GM21825 (cell line): ENCODE results near the gene ADPRS.

Experiments
- ATAC-seq: cut with Tn5 transposase; IDR thresholded peaks from one replicate; pipeline ENCODE4 v1.9.1; 2021; ENCODE audit warnings: mild to moderate bottlenecking, moderate library complexity; ENCODE audit not compliant: unreplicated experiment

The ADPRS gene

GRCh38 chr1:36107394-36107793, 18.7 kb downstream of the ADPRS start:
- ATAC-seq = no peak

DNA sequence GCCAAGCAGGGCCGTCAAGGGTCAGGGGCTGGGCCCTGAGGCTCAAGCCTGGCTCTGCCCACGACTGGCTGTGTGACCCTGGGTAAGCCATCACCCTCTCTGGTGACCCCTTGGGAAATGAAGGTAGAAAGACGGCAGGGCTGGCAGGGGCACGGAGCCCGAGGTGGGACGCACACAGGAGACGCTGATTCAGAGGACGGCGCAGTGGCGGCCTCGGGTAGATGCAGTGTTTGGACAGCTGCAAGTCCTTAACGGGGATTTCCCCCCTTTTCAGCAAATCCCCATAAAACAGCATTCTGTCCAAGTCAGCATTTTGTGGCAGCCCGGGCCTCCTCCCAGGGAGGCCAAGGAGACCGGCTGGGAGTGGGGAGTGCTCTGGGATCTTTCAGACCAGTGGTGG, 19.6 kb downstream of the ADPRS start:
- no peak for ATAC-seq

GRCh38 chr1:36109041-36109679, 20.5 kb downstream of the ADPRS start:
- no peak for ATAC-seq

DNA sequence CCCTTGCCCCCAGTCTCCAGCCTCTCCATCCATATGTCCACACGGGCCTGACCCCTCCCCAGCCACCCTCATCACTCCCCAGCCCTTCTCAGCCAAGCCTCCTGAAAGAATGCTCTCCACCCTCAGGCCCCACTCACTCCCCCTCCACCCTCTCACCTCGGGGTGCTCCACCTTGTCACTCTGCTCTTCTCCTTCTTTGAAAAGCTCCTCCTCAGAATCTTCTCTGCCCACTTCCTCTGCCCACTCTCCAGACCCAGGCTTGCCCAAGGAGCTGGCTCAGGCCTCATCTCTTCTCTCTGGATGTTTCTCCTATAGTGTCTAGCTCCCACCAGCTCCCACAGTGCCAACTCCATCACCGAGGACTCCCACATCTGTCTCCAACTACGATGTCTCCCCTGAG, 22.5 kb downstream of the ADPRS start:
- ATAC-seq = no peak

GRCh38 chr1:36112823-36113222, 24.1 kb downstream of the ADPRS start:
- ATAC-seq = no peak

GRCh38 chr1:36114371-36114770, 25.7 kb downstream of the ADPRS start:
- no peak for ATAC-seq

DNA sequence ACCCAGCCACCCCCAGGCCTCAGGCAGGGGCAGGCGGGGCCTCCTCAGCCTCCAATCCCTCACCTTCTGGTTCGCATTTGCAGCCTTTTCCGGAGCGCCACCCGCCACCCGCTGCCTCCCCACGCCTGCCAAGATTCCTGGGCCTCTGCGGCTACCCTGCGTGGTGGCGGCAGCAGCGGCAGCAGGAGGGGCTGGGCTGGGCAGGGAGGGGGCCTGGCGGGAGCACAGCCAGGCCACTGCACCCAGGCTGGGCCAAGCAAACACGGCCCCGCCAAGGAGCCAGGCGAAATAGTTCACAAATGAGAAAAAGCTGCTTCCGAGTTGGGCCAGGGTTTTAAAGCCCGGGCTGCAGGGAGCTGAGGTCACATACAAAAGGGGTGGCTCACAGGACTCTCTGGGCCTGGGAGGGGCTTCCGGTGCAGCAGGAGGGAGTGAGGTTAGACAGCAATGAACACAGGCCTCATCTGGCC, 26.5 kb downstream of the ADPRS start:
- no peak for ATAC-seq

GRCh38 chr1:36115931-36116330, 27.2 kb downstream of the ADPRS start:
- no peak for ATAC-seq

DNA sequence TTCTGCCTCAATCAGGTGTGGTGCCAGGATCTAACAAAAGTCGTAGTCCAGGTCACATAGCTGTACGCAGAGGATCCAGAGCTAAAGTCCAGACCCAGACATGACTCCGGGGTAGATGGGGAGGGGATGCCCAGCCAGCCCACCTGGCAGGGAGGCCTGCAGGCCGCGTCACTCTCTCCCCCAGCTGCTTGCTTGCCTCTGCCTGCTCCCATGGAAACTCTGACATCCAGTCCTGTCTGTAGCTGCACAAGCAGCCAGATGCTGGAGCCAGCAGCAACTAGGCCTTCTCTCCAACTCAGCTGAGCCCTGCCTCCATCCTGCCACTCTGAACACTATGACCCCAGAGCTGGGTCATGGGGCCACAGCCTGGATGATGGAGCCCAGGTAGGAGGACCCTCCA, 28.2 kb downstream of the ADPRS start:
- ATAC-seq = no peak

DNA sequence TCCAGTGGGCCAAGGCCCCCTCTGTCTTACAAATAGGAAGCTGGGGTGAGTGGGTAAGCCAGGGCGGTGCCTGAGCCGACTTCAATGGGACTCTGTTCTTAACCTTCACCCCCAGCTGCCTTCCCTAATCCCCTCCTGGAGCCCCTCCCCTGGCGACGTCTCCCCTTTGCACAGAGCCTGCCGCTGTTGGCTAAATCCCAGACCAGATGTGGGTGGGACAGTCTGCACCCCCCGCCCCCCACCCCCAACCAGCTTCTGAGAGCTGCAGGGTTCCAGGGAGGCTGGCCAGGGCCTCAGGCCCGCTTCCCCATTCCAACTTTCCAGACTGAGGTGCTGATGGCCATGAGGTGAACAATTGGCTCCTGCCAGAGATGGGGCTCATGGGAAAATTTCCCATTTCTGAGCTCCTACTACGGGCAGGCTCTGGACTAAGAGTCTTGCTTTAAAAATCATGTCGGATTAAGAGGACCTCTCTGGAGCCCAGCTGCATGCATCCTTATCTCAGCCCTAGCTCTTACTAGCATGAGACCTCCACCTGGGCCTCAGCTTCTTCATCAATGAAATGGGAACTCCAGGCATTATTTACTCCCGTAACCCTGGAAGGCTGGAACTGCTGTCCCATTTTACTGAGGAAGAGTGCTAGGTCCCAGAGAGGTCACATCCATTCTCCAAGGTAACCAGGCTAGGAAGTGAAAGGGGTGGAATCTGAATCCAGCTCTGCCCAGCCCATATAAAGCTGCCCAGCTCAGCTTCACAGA, 29.9 kb downstream of the ADPRS start:
- ATAC-seq = no peak

DNA sequence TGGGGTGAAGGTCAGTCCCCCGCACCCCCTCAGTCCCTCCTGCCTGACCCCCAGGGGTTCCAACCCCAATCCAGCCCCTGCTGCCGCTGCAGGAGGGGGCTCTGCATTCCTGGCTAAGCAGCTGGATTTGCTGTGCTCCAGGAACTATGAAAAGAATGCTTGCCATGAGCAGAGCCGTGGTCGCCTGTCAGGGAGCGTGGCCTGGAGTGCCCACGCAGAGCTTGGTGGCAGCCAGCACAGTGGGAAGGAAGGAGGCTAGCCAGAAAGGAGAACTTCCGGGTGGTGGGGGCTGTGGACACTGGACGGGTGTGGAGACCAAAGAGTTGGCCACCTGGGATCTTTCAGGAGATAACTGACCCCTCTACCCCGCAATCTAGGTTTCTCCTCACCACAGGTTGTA, 30.8 kb downstream of the ADPRS start:
- ATAC-seq = no peak

DNA sequence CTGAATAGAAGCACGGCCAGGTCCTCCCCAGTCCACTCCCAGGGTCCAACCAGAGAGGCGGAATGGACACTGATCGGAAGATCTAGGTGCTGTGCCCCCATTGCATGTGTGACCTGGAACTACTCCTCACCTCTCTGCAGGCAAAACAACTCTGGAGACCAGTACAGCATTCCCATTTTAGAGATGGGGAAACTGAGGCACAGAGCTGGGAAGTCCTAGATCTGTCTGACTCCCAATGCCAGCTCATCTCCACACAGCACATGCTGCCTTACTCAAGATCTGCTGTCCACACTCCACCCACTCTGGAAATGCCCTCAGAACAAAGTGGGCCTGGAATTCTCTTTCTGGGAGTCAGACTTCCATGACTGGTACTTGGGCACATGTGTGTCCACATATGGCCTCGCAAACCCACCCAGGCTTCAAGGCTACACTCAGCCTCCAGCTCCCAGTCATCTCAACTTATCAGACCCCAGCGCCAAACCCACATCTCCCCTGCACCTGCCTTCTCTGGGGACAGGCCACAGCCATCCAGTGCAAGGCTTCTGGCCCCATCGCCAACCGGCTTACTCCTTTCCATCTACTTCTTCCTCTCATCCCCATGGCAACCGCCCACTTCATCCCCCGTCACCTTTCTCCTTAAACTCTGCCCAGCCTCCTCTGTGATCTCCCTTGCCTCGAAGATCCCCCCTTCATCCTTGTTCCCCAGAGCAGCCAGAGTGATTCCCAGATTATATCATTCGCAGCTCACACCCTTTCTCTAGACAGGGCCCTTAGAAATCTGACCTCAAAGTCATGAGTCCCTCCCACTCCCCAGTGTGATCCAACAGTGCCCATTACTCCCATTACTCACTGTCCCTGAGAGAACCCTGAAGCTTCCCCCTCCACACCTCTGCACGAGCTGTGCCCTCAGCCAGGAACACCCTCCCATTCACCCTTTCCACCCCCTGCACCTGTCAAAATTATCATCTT, 33.7 kb downstream of the ADPRS start:
- ATAC-seq = no peak

DNA sequence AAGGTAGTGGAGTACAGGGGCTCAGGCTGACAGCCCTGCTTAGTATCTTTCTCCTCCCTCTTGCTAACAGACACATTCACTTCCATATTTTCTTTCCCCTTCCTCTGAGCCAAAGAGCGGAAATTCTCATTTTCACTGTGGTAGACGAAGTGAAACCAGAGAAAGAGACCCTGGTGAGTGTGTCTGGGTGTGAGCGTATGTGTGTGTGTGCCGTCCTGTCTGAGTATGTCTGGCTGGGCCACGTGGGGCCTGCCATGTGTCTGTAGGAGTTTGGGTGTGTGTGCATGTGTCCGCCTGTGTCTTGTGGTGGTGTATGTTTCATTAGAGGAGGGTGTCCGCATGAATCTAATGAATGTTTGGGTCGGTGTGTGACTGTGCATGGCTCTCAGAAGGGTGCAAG, 34.7 kb downstream of the ADPRS start:
- no peak for ATAC-seq

DNA sequence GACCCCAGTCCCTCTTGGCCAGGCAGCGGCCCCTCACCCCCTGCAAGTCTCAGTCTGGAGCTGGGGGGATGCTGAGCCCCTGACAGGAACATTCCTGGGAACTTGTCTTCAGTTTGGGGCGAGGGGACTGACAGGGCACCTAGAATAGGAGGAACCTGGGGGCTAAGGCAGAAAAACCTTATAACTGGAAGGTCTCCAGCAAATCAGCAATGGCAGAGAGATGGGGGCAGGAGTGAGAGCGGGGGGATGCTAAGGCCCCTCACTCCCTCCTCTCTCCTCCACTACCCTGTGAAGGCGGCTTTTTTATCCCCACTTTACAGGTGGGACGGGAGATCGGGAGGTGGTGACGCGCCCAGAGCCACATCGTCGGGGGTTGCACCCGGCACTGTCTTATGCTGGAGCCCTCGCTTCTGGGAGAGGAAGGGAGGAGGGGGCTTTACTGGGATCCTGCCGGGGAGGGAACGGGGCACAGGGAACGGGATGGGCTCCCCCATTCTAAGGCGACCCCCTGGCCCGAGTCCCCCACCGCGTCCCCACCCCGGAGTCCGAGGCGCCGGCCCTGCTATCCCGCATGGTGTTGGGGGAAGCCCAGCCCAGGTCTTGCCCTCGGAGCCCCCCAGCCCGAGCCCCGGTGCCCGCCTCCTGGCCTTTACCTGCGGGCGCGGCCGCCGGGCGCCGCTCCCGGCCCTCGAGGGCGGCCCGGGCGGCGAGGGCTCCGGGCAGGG, 35.9 kb downstream of the ADPRS start:
- no peak for ATAC-seq

DNA sequence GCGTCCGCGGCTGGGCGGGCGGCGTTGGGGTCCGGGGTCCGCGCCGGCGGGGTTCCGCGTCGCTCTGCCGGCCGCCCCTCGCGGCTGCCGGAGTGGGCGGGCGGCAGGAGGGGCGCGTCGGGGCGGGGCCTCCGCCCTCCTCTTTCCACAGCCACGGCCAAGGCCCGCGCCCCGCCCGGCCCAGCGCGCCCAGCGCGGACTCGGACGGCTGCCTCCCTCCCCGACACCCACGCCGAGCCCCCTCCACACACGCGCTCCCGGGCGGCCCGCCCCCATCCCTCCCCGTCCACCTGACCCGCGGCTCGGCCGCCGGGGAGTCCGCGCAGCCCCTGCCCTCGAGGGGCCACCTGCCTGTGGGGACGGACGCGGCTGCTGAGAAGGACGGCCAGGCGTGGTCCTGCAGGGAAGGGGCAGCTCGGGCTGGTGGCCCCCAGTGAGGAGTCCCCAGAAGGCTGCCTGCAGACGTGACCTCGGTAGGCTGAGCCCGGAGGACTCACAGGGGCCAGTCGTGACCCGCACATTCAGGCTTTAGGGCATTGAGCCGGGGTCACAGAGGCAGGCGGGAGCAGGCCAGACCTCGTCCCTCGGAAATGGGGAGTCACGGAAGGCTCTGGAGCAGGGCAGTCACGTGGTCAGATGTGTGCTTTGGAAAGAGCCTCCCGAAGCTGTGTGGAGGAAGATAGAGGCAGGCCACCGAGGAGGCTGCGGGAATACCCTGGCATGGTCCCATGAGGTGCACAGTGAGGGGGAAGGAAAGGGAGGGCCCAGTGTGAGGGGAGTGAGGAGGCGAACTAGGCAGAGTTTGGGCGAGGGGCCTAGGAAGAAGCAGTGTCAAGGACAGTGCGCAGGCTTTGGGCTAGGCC, 36.7 kb downstream of the ADPRS start, which contains the start of gene COL8A2:
COL8A2 (minus strand) TSS at position 94 of the 863 bp plus-strand sequence. CDS start 24,980 bp downstream, outside the sequence.
- no peak for ATAC-seq

GRCh38 chr1:36126005-36126716, 37.5 kb downstream of the ADPRS start:
- no peak for ATAC-seq

DNA sequence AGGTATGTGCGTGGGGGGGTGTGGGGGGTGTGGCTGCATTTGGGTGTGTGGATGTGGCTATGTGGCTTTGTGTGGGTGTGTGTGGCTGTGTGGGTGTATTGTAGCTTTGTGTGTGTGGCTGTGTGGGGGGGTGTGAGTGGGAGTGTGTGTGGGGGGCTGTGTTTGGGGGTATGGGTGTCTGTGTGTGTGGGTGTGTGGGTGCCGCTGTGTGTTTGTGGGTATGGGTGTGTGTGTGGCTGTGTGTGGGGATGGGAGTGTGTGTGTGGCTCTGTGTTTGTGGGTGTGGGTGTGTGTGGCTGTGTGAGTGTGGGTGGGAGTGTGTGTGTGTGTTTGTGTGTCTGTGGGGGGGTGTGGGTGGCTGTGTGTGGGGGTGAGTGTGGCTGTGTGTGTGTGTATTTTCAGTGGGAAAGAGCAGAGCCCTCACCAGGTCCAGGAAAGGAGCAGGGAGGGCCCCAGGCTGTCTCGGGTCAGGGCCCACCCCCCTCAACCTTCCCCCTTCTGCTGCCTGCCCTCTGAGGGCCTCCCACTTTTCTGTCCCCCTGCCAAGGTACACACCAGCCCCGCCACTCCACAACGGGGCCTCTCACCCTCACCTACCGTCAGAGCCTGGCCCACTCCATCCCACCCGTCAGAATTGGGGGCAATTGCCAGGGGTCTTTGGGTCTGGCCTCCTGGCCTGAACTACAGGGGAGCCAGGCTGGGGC, 38.3 kb downstream of the ADPRS start:
- no peak for ATAC-seq

GRCh38 chr1:36128126-36128904, 39.6 kb downstream of the ADPRS start:
- ATAC-seq = no peak
